ENCODE results near the gene HOXA5. TPM values are rescaled to one million over a fixed set of nuclear protein-coding genes. Genes with fewer than 3 reads are reported as not detected.

The HOXA5 gene
- total RNA-seq, 1 experiment from 2014 or later, result not detected

DNA sequence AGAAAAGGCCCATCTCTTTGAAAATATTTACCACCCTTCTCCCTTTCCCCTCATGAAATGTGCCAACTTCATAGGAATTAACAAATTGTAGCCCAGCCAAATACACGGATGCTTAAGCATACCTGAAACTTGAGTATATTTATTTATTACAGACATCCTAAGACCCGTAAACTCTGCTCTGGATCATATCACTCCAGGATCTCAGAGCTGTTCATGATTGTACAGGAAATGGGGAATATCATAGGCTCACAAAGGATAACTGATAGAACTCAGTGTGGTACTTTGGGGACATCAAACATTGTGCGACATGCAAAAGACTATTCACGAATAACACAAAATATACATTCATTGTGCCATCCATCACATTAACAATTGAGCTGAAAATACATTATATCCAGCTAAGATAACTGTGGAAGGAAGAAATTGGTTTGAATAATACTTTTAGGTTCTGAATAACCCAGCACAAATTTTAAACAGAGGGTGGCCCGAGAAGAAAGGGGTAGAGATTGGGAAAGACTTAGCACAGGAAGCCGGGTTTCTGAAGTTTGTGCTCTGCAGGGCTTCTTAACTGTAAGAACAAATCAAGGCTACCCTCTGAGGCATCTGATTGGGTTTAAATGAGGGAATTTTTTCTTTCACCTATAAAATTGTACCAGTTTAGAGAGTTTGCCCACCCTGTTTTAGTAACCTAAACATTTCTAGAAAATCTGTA is 50.1 kb downstream of the HOXA5 start:
- no peak overlapping the region for H2BK12ac ChIP-seq (ENCODE audit: insufficient read length, low read depth, low read length)
- H3K27ac Mint-ChIP-seq, result no peak overlapping the region
- no peak overlapping the region for H3K27ac ChIP-seq (ENCODE audit: insufficient read length, low read depth, low read length)

More for the DNA sequence above, 50.1 kb downstream of the HOXA5 start:
- no peak overlapping the region for H3K9ac ChIP-seq (ENCODE audit: extremely low read depth, insufficient read length, low read length)
- no CpG with 5 or more reads among the region's 6 CpGs for WGBS (ENCODE audit: extremely low coverage, insufficient read length, low lambda C conversion rate)
- no peak overlapping the region for H3K14ac ChIP-seq (ENCODE audit: insufficient read depth, low read length)
- H3K27me3 ChIP-seq (ENCODE audit: insufficient read depth, low read length), result peaks cover 89% of the 10 kb centered on the region
- H3K23ac ChIP-seq (ENCODE audit: insufficient read length, low read depth, low read length), result no peak overlapping the region
- H3K18ac ChIP-seq (ENCODE audit: insufficient read length, low read depth, low read length), result no peak overlapping the region
- no peaks in the 10 kb centered on the region for H3K9me3 ChIP-seq (ENCODE audit: control insufficient read depth, low read depth, low read length)
- no peak overlapping the region for H4K5ac ChIP-seq (ENCODE audit: insufficient read length, low read depth, low read length)
- H3K56ac ChIP-seq (ENCODE audit: insufficient read length, low read depth, low read length), result no peak overlapping the region
- H3K79me2 ChIP-seq (ENCODE audit: insufficient read depth, low read length), result no peaks in the 10 kb centered on the region
- no peak overlapping the region for H2BK5ac ChIP-seq (ENCODE audit: insufficient read length, low read length)
- no peak overlapping the region for H2AFZ ChIP-seq (ENCODE audit: low read length)
- H3K4me1 ChIP-seq (ENCODE audit: insufficient read depth, low read length), result peaks cover 5% of the 10 kb centered on the region; the same call in 1 of the 2 replicates
- no peak overlapping the region for H2BK20ac ChIP-seq (ENCODE audit: low read depth, low read length, poor library complexity, severe bottlenecking)
- H4K91ac ChIP-seq (ENCODE audit: insufficient read length, low read depth, low read length), result no peak overlapping the region
- no peak overlapping the region for H3K4ac ChIP-seq (ENCODE audit: low read depth, low read length)
- no peak overlapping the region for H3K4me2 ChIP-seq (ENCODE audit: insufficient read depth, insufficient read length, low read length)
- peaks cover 7% of the 10 kb centered on the region for H3K23me2 ChIP-seq (ENCODE audit: insufficient read length, low read depth, low read length, poor library complexity, severe bottlenecking)
- peaks cover 47 to 52% of the 10 kb centered on the region in 2 experiments for H3K4me1 Mint-ChIP-seq
- no peak overlapping the region for H3T11ph ChIP-seq (ENCODE audit: low read length)
- no peak overlapping the region for H2AK5ac ChIP-seq (ENCODE audit: insufficient read length, low read length)
- H3K9me3 Mint-ChIP-seq, result peaks cover 0 to 20% of the 10 kb centered on the region in 2 experiments; a peak in 3 of 5 replicates
- H3K27me3 Mint-ChIP-seq (ENCODE audit: low read depth), result peaks cover 100% of the 10 kb centered on the region
- TF ChIP-seq CTCF (conservative IDR thresholded peaks at IDR 0.05), result no peak
- H2BK120ac ChIP-seq (ENCODE audit: low read depth, low read length, poor library complexity, severe bottlenecking), result no peak overlapping the region
- H3K79me1 ChIP-seq (ENCODE audit: insufficient read depth, low read depth, low read length, poor library complexity, severe bottlenecking), result no peaks in the 10 kb centered on the region
- H3K36me3 Mint-ChIP-seq (ENCODE audit: insufficient read depth in 1 of 3, low read depth in 3 of 3), result no peaks in the 10 kb centered on the region; a peak in 1 of 7 replicates
- H4K8ac ChIP-seq (replicated peaks; ENCODE audit: insufficient read length, low read depth, low read length), result no peak overlapping the region
- no peak overlapping the region for H3K4me3 Mint-ChIP-seq
- no peak for DNase-seq
- H2BK15ac ChIP-seq (ENCODE audit: low read depth, low read length), result no peak overlapping the region
- H4K20me1 ChIP-seq (ENCODE audit: control insufficient read depth, insufficient read depth, insufficient read length), result no peaks in the 10 kb centered on the region

Data from H9 (cell line).